SK-N-SH (cell line): ENCODE results near the gene ZC3H18. TPM values are rescaled to one million over a fixed set of nuclear protein-coding genes. Genes with fewer than 3 reads are reported as not detected.
A peak's percentile ranks its signal among the peaks of the same experiment; 100 is the strongest.

ENCODE experiments used
- CTCF ChIA-PET: fragments of 300-600, 350-600 bp; formaldehyde crosslinking; extraction: SDS; loops from one replicate; lab custom pipeline; 2021; lab: Yijun Ruan, JAX
- POLR2A ChIA-PET: fragments of 350-600 bp; sonication (Branson Sonifier 250); formaldehyde crosslinking; extraction: SDS; loops from one replicate; lab custom pipeline; 2020; ENCODE audit warnings: antibody characterized with exemption, inconsistent platforms; lab: Yijun Ruan, JAX
- DNase-seq: peaks from one replicate; pipeline ENCODE4 v3.0.0; 2012
- H2AFZ ChIP-seq: fragments of 200-600 bp; sonication (generic); 2 replicates; pipeline ENCODE4 v1.8.1; 2016; ENCODE audit warnings: antibody characterized with exemption, mild to moderate bottlenecking, low read depth
- H3F3A ChIP-seq: fragments of 200-600 bp; sonication (generic); replicated peaks from 2 replicates; pipeline ENCODE3; 2016; ENCODE audit warnings: antibody characterized with exemption, mild to moderate bottlenecking; ENCODE audit not compliant: insufficient read depth
- H3K27ac ChIP-seq, 2 experiments: fragments of 200-500 bp in 1 of 2; fragments of 200-600 bp in 1 of 2; sonication (Bioruptor generic) in 1 of 2; sonication (generic), shearing (Covaris generic) in 1 of 2; 2 replicates each; pipeline versions ENCODE4 v1.5.1 to v1.6.1; 2014 to 2016; ENCODE audit warnings: low read depth in 2 of 2, inconsistent platforms in 1 of 2, low read length in 1 of 2, mild to moderate bottlenecking in 1 of 2, mixed read lengths in 1 of 2
- H3K27me3 ChIP-seq: fragments of 200-600 bp; sonication (generic), shearing (Covaris generic); 2 replicates; pipeline ENCODE4 v1.6.1; 2016; ENCODE audit warnings: mixed run types; ENCODE audit not compliant: insufficient read depth
- H3K36me3 ChIP-seq, 2 experiments: fragments of 200-500 bp in 1 of 2; fragments of 200-600 bp in 1 of 2; sonication (Bioruptor generic) in 1 of 2; sonication (generic) in 1 of 2; replicated peaks in 1 of 2; 2 replicates each; pipeline versions ENCODE3 to v1.5.1; 2014 to 2016; ENCODE audit warnings: low read length in 1 of 2, mild to moderate bottlenecking in 1 of 2; ENCODE audit not compliant: insufficient read depth in 2 of 2, control insufficient read depth in 1 of 2
- H3K4me1 ChIP-seq, 2 experiments: fragments of 200-500 bp in 1 of 2; fragments of 200-600 bp in 1 of 2; sonication (Bioruptor generic) in 1 of 2; sonication (generic), shearing (Covaris generic) in 1 of 2; 2 replicates each; pipeline versions ENCODE4 v1.5.1 to v1.6.1; 2014 to 2016; ENCODE audit warnings: low read depth in 1 of 2, low read length in 1 of 2, mixed run types in 1 of 2; ENCODE audit not compliant: insufficient read depth in 2 of 2, control insufficient read depth in 1 of 2
- H3K4me2 ChIP-seq: fragments of 200-600 bp; sonication (generic), shearing (Covaris generic); 2 replicates; pipeline ENCODE4 v1.6.1; 2017; ENCODE audit warnings: mixed run types
- H3K4me3 ChIP-seq, 2 experiments: fragments of 200-500 bp in 1 of 2; fragments of 200-600 bp in 1 of 2; sonication (Bioruptor generic) in 1 of 2; sonication (generic), shearing (Covaris generic) in 1 of 2; 2 replicates each; pipeline versions ENCODE4 v1.5.1 to v1.8.1; 2014 to 2016; ENCODE audit warnings: low read depth in 2 of 2, inconsistent platforms in 1 of 2, low read length in 1 of 2, mild to moderate bottlenecking in 1 of 2, mixed read lengths in 1 of 2, moderate library complexity in 1 of 2
- H3K79me2 ChIP-seq: fragments of 200-600 bp; sonication (generic); 2 replicates; pipeline ENCODE4 v1.8.1; 2017; ENCODE audit warnings: mild to moderate bottlenecking; ENCODE audit not compliant: insufficient read depth
- H3K9ac ChIP-seq: fragments of 200-600 bp; sonication (generic); 2 replicates; pipeline ENCODE4 v1.6.1; 2017; ENCODE audit warnings: mixed run types
- H3K9me2 ChIP-seq: fragments of 200-600 bp; sonication (generic); 2 replicates; pipeline ENCODE4 v1.6.1; 2017; ENCODE audit warnings: mixed run types
- H3K9me3 ChIP-seq: fragments of 200-600 bp; sonication (generic); 2 replicates; pipeline ENCODE4 v1.6.1; 2017; ENCODE audit warnings: mixed run types, mild to moderate bottlenecking, moderate library complexity
- H4K20me1 ChIP-seq: fragments of 200-600 bp; sonication (generic); 2 replicates; pipeline ENCODE4 v1.6.1; 2017; ENCODE audit warnings: mild to moderate bottlenecking, mixed run types; ENCODE audit not compliant: insufficient read depth
- CHD2 ChIP-seq: fragments of 150-350 bp; IDR thresholded peaks from 2 replicates; pipeline ENCODE4 v1.6.1; 2018; ENCODE audit warnings: low read length; ENCODE audit not compliant: partially characterized antibody
- ELF1 ChIP-seq: IDR thresholded peaks from 2 replicates; pipeline ENCODE4 v1.4.0; 2012
- EP300 ChIP-seq, 2 experiments: IDR thresholded peaks; 2 replicates each; pipeline versions ENCODE4 v1.4.0 to v1.6.1; 2012; ENCODE audit warnings: borderline replicate concordance in 1 of 2, low read depth in 1 of 2, low read length in 1 of 2
- EZH2phosphoT487 ChIP-seq: fragments of 200-600 bp; sonication (generic); IDR thresholded peaks from 2 replicates; pipeline ENCODE4 v1.6.1; 2017; ENCODE audit warnings: low read depth, mixed run types, mild to moderate bottlenecking, antibody characterized with exemption, moderate library complexity, borderline replicate concordance
- FOSL2 ChIP-seq: IDR thresholded peaks from 2 replicates; pipeline ENCODE4 v1.4.0; 2012; ENCODE audit warnings: low read depth, mild to moderate bottlenecking, moderate library complexity, borderline replicate concordance
- FOXM1 ChIP-seq: IDR thresholded peaks from 2 replicates; pipeline ENCODE4 v1.4.0; 2012; ENCODE audit warnings: low read depth, mild to moderate bottlenecking
- GABPA ChIP-seq: IDR thresholded peaks from 2 replicates; pipeline ENCODE4 v1.4.0; 2012; ENCODE audit warnings: low read depth, mild to moderate bottlenecking
- GATA2 ChIP-seq: sonication (generic); formaldehyde crosslinking; IDR thresholded peaks from 2 replicates; pipeline ENCODE4 v1.5.0; 2020; ENCODE audit warnings: mild to moderate bottlenecking, missing genetic modification reagents
- MAX ChIP-seq: IDR thresholded peaks from 2 replicates; pipeline ENCODE4 v1.4.0; 2012; ENCODE audit warnings: low read depth
- MEF2A ChIP-seq: IDR thresholded peaks from 2 replicates; pipeline ENCODE4 v1.4.0; 2012; ENCODE audit warnings: low read depth, borderline replicate concordance
- MXI1 ChIP-seq: IDR thresholded peaks from 2 replicates; pipeline ENCODE4 v1.6.1; 2012; ENCODE audit warnings: mild to moderate bottlenecking, low read depth, low read length, improper control_type of control experiment
- NFIC ChIP-seq: IDR thresholded peaks from 2 replicates; pipeline ENCODE4 v1.4.0; 2012; ENCODE audit warnings: borderline replicate concordance
- NRF1 ChIP-seq: IDR thresholded peaks from 2 replicates; pipeline ENCODE4 v1.6.1; 2012; ENCODE audit warnings: low read depth, mild to moderate bottlenecking, low read length
- POLR2AphosphoS5 ChIP-seq: IDR thresholded peaks from 2 replicates; pipeline ENCODE4 v1.6.1; 2012; ENCODE audit warnings: low read depth, low read length
- RCOR1 ChIP-seq: fragments of 150-350 bp; IDR thresholded peaks from 2 replicates; pipeline ENCODE4 v1.6.1; 2017; ENCODE audit warnings: antibody characterized with exemption, low read length
- RFX5 ChIP-seq: IDR thresholded peaks from 2 replicates; pipeline ENCODE4 v1.6.1; 2012; ENCODE audit warnings: mild to moderate bottlenecking, improper control_type of control experiment, low read length
- RXRA ChIP-seq: IDR thresholded peaks from 2 replicates; pipeline ENCODE4 v1.4.0; 2012; ENCODE audit warnings: low read depth, mild to moderate bottlenecking, borderline replicate concordance
- SIN3A ChIP-seq: IDR thresholded peaks from 2 replicates; pipeline ENCODE4 v1.6.1; 2012; ENCODE audit warnings: low read depth, mild to moderate bottlenecking, low read length, moderate library complexity, borderline replicate concordance
- WGBS: methylation state at CpG from one replicate; pipeline ENCODE4 v1.1.6; 2017; ENCODE audit warnings: low lambda C conversion rate; 5-methylcytosine and 5-hydroxymethylcytosine counted together
- polyA plus RNA-seq, 3 experiments: library from polyadenylated mRNA; depleted of rRNA; stranded (reverse); fragments of >200 nt; gene quantifications; 2 replicates each; pipeline ENCODE4 v1.2.3, GENCODE V29; 2012
- TF ChIP-seq, protein P1 (sequence below): IDR thresholded peaks from 2 replicates; pipeline ENCODE4 v1.6.1; 2012; ENCODE audit warnings: mild to moderate bottlenecking, low read depth, low read length, moderate library complexity
- TF ChIP-seq, protein P2 (sequence below): fragments of 200-600 bp; sonication (generic); IDR thresholded peaks from 2 replicates; pipeline ENCODE4 v1.6.1; 2017; ENCODE audit warnings: antibody characterized with exemption, mild to moderate bottlenecking, moderate library complexity
- TF ChIP-seq, protein P3 (sequence below): fragments of 150-350 bp; IDR thresholded peaks from 2 replicates; pipeline ENCODE4 v1.6.1; 2017; ENCODE audit warnings: antibody characterized with exemption, low read length, low read depth, borderline replicate concordance

ZC3H18 gene
- polyA plus RNA-seq, 1 of the 3 experiments (the other 2 are of a cell fraction) = 32.7 TPM

- TF ChIP-seq FOSL2 (no peak), RXRA (no peak), SIN3A (no peak), POLR2AphosphoS5 (no peak), GABPA (no peak), NRF1 (no peak), MEF2A (no peak), ELF1 (no peak), MAX (no peak), GATA2 (CRISPR knock-in tag) (no peak), EZH2phosphoT487 (no peak), NFIC (no peak), EP300 (IDR thresholded peaks at IDR 0.05; ENCODE audit: borderline replicate concordance in 1 of 2, low read depth in 1 of 2, low read length in 1 of 2) (no peak), CHD2 (no peak), FOXM1 (no peak), RFX5 (no peak), MXI1 (no peak)
- no peak overlapping the region for H3K4me2 ChIP-seq
- H3K9ac ChIP-seq = no peak overlapping the region
- H3K9me3 ChIP-seq = no peaks in the 10 kb centered on the region
- CTCF ChIA-PET = interaction anchor here (0.6 kb wide), 1 partner anchor 1089 kb away, joined by 3 read pairs; no protein-coding TSS in a partner anchor
- H3K36me3 ChIP-seq = no peaks in the 10 kb centered on the region
- peaks cover 0 to 5% of the 10 kb centered on the region in 2 experiments; a peak in 1 of 4 replicates for H3K4me1 ChIP-seq
- no peaks in the 10 kb centered on the region for H4K20me1 ChIP-seq
- H3F3A ChIP-seq = no peaks in the 10 kb centered on the region
- H2AFZ ChIP-seq = no peak overlapping the region
- no peaks in the 10 kb centered on the region for H3K27me3 ChIP-seq
- peak; percentile 61 for DNase-seq
- H3K9me2 ChIP-seq = no peaks in the 10 kb centered on the region
- no peak overlapping the region for H3K4me3 ChIP-seq
- H3K79me2 ChIP-seq = no peaks in the 10 kb centered on the region
- POLR2A ChIA-PET = no interaction called here
- WGBS = 49% methylated on average over 12 of the region's 32 CpGs
- H3K27ac ChIP-seq = no peak overlapping the region
These were observed 108.2 kb downstream of the ZC3H18 start for GRCh38 chr16:88678224-88678979.

DNA sequence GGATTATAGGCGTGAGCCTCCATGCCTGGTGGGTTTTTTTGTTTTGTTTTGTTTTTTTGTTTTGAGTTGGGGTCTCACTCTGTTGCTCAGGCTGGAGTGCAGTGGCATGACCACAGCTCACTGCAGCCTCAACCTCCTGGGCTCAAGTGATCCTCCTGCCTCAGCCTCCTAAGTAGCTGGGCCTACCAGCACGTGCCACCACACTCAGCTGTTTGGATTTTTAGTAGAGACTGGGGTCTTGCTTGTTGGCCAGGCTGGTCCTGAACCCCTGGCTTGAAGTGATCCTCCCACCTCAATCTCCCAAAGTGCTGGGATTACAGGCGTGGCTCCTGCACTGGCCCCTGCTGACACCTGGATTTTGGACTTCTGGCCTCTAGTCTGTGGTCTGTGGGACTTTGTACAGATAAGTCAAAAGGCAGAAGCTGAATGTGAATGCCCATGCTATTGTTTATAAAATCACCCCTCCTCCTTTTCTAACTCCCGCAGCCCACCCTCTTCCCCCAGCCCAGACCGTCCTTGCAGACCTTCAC lies 110.4 kb downstream of the ZC3H18 start:
- no peak overlapping the region for H2AFZ ChIP-seq
- H3K27me3 ChIP-seq = no peaks in the 10 kb centered on the region
- peaks cover 5% of the 10 kb centered on the region for H3F3A ChIP-seq
- ChIA-PET CTCF (interaction anchor here (1.8 kb wide), 1 partner anchor 27 kb away, joined by 3 read pairs; no protein-coding TSS in a partner anchor), POLR2A (no interaction called here)
- no peak overlapping the region for H3K4me3 ChIP-seq
- H3K4me2 ChIP-seq = no peak overlapping the region
- H3K9me3 ChIP-seq = no peaks in the 10 kb centered on the region
- no peaks in the 10 kb centered on the region for H4K20me1 ChIP-seq
- H3K9ac ChIP-seq = no peak overlapping the region
- no peaks in the 10 kb centered on the region for H3K79me2 ChIP-seq
- H3K27ac ChIP-seq = no peak overlapping the region
- WGBS = 88% methylated on average over 5 of the region's 5 CpGs
- peaks cover 0 to 7% of the 10 kb centered on the region in 2 experiments; a peak in 1 of 4 replicates for H3K4me1 ChIP-seq
- H3K36me3 ChIP-seq = no peaks in the 10 kb centered on the region
- DNase-seq = no peak
- H3K9me2 ChIP-seq = no peaks in the 10 kb centered on the region
- no peak for TF ChIP-seq GABPA
- no peak for TF ChIP-seq RXRA
- TF ChIP-seq POLR2AphosphoS5 = no peak
- TF ChIP-seq, protein P1, sequence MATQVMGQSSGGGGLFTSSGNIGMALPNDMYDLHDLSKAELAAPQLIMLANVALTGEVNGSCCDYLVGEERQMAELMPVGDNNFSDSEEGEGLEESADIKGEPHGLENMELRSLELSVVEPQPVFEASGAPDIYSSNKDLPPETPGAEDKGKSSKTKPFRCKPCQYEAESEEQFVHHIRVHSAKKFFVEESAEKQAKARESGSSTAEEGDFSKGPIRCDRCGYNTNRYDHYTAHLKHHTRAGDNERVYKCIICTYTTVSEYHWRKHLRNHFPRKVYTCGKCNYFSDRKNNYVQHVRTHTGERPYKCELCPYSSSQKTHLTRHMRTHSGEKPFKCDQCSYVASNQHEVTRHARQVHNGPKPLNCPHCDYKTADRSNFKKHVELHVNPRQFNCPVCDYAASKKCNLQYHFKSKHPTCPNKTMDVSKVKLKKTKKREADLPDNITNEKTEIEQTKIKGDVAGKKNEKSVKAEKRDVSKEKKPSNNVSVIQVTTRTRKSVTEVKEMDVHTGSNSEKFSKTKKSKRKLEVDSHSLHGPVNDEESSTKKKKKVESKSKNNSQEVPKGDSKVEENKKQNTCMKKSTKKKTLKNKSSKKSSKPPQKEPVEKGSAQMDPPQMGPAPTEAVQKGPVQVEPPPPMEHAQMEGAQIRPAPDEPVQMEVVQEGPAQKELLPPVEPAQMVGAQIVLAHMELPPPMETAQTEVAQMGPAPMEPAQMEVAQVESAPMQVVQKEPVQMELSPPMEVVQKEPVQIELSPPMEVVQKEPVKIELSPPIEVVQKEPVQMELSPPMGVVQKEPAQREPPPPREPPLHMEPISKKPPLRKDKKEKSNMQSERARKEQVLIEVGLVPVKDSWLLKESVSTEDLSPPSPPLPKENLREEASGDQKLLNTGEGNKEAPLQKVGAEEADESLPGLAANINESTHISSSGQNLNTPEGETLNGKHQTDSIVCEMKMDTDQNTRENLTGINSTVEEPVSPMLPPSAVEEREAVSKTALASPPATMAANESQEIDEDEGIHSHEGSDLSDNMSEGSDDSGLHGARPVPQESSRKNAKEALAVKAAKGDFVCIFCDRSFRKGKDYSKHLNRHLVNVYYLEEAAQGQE = no peak
- no peak for TF ChIP-seq RFX5
- TF ChIP-seq ELF1 = no peak
- TF ChIP-seq, protein P2, sequence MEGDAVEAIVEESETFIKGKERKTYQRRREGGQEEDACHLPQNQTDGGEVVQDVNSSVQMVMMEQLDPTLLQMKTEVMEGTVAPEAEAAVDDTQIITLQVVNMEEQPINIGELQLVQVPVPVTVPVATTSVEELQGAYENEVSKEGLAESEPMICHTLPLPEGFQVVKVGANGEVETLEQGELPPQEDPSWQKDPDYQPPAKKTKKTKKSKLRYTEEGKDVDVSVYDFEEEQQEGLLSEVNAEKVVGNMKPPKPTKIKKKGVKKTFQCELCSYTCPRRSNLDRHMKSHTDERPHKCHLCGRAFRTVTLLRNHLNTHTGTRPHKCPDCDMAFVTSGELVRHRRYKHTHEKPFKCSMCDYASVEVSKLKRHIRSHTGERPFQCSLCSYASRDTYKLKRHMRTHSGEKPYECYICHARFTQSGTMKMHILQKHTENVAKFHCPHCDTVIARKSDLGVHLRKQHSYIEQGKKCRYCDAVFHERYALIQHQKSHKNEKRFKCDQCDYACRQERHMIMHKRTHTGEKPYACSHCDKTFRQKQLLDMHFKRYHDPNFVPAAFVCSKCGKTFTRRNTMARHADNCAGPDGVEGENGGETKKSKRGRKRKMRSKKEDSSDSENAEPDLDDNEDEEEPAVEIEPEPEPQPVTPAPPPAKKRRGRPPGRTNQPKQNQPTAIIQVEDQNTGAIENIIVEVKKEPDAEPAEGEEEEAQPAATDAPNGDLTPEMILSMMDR = no peak
- TF ChIP-seq NRF1 = no peak
- TF ChIP-seq, protein P3, sequence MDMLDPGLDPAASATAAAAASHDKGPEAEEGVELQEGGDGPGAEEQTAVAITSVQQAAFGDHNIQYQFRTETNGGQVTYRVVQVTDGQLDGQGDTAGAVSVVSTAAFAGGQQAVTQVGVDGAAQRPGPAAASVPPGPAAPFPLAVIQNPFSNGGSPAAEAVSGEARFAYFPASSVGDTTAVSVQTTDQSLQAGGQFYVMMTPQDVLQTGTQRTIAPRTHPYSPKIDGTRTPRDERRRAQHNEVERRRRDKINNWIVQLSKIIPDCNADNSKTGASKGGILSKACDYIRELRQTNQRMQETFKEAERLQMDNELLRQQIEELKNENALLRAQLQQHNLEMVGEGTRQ = no peak
- no peak for TF ChIP-seq RCOR1
